Measurements from ENCODE around the gene NTSR2.

NTSR2 gene

GRCh38 chr2:11680182-11680900, 10.3 kb upstream of the NTSR2 start:
- Histone ChIP-seq H3K27me3 (replicated peaks) (peaks cover 39% of the 10 kb centered on the region), H3K4me3 (ENCODE audit: low read depth, low read length) (no peak overlapping the region), H3K27ac (no peak overlapping the region), H3K36me3 (replicated peaks) (no peaks in the 10 kb centered on the region)
- TF ChIP-seq CTCF (IDR thresholded peaks at IDR 0.05; ENCODE audit: low read depth, low read length, missing control alignments), result no peak
- no peak for DNase-seq
- in situ Hi-C loops (cut with HindIII; ENCODE audit: low pct_ligation_motif_present, low sequenced_read_pairs), result no loop called here

DNA sequence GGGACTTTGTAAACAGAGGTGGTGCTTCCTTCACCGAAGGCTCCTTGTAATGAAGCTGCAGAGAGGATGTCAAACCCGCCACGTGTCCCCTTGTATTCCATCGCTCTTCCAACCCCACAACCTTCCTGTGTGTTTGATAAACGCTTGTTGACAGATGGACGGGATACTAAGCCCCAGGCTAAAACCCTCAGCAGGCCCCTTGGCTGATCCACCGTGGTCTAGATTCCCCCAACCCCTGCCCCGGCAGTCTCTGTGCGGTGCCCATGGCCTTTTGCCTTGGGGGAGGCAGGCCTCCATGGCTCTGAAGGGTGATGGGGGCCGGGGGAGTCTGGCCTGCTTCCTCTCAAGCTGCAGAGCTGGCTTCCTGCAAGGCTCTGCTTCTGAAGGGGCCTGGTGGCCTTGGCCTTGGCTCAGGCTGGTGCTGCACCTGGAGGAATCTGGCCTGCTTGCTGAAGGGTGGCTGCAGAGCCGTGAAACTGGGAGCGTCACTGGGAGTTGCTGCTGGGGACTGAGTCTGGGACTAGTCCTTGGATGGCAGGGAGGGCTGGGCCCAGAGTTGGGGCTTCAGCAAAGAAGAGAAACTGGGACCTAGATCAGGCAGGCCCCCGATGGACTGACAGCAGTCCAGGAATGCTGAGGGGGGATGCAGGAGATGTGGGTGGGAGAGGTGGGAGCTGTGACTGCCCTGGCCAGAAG, 9.6 kb upstream of the NTSR2 start:
- H3K27me3 ChIP-seq (replicated peaks), result peaks cover 43% of the 10 kb centered on the region
- H3K27ac ChIP-seq, result no peak overlapping the region
- no peaks in the 10 kb centered on the region for H3K36me3 ChIP-seq (replicated peaks)
- in situ Hi-C loops (cut with HindIII; ENCODE audit: low pct_ligation_motif_present, low sequenced_read_pairs), result no loop called here
- no peak for DNase-seq
- no peak overlapping the region for H3K4me3 ChIP-seq (ENCODE audit: low read depth, low read length)
- no peak for TF ChIP-seq CTCF (IDR thresholded peaks at IDR 0.05; ENCODE audit: low read depth, low read length, missing control alignments)

- Histone ChIP-seq H3K36me3 (replicated peaks) (no peaks in the 10 kb centered on the region), H3K27me3 (replicated peaks) (peaks cover 46% of the 10 kb centered on the region), H3K4me3 (ENCODE audit: low read depth, low read length) (no peak overlapping the region), H3K27ac (no peak overlapping the region)
- in situ Hi-C loops (cut with HindIII; ENCODE audit: low pct_ligation_motif_present, low sequenced_read_pairs), result no loop called here
- TF ChIP-seq CTCF (IDR thresholded peaks at IDR 0.05; ENCODE audit: low read depth, low read length, missing control alignments), result no peak
- no peak for DNase-seq
Measured at GRCh38 chr2:11679016-11679415, 9.0 kb upstream of the NTSR2 start.

DNA sequence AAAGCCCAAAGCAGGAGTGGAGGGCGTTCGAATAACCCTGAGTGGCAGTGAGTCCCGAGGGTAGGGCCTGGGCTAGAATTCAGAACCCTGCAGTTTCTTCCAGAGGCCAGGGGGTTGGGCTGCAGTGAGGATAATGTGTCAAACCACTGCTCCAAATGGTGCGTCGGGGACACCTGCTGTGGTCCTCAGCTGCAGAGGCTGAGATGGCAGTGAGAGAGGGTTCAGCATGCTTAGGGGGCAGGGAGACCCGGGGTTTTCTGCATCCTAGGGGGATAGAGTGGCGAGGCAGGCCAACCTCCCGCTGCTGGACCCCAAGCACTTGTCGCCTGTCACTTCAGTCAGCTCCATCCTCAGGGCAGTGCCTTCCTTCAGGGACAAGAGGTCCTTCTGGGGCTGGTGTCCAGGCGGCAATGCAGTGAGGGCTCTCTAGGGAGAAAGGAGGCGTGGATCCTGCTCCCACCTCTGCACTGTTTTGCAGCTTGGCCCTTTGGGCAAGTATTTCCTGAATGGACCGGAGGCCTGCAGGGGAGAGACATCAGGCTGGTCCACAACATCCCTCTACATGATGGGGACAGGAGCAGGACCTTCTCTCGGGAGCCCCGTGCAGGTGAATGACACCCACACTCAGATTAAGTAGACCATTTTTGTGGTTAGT, 8.4 kb upstream of the NTSR2 start:
- Histone ChIP-seq H3K27ac (no peak overlapping the region), H3K4me3 (ENCODE audit: low read depth, low read length) (no peak overlapping the region), H3K27me3 (replicated peaks) (peaks cover 40% of the 10 kb centered on the region), H3K36me3 (replicated peaks) (no peaks in the 10 kb centered on the region)
- TF ChIP-seq CTCF (IDR thresholded peaks at IDR 0.05; ENCODE audit: low read depth, low read length, missing control alignments), result no peak
- in situ Hi-C loops (cut with HindIII; ENCODE audit: low pct_ligation_motif_present, low sequenced_read_pairs), result no loop called here
- DNase-seq, result no peak

DNA sequence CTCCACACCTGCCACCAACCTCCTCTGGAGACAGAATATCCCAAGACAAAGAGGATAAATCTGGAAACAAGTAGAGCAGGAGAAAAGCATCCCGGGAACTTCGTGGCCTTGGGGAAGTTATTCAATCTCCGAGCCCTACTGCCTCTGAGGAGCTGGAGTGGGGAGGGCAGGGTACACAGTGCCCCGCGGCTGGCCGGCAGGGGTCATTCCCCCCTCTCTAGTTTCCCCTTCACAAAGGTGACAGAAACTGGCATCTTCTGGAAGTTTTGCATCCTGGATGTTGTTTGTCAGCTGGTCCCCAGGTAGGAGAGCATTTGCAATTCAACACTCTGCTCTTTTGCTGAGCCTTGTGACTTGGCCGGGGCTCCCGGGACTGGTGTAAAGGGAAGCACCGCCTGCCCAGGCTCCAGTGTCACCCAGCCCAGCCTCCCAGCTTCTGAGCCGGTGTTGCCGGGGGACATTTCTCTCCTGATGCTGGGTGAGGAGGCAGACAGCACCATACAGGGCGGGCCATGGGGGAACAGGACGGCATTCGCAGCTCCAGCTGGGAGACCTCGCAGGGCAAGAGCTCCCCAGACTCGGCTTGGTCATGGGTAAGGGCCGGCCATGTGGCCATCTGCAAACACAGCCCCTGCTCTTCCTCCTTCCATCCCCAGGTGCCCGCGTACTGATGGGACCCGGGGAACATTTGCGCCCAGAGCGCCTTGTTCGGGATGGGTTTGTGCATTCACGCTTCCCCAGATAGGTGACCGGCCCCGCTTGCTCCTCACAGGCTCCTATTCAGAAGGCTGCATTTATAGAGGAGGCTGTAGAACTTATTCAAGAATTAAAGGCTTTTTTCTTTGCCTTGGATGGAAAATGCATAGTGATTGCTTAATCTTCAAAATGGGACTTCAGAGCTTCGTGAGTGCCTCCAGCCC, 7.4 kb upstream of the NTSR2 start:
- TF ChIP-seq CTCF (IDR thresholded peaks at IDR 0.05; ENCODE audit: low read depth, low read length, missing control alignments), result no peak
- Histone ChIP-seq H3K36me3 (replicated peaks) (no peaks in the 10 kb centered on the region), H3K27me3 (replicated peaks) (peaks cover 40% of the 10 kb centered on the region), H3K4me3 (ENCODE audit: low read depth, low read length) (no peak overlapping the region), H3K27ac (no peak overlapping the region)
- no peak for DNase-seq
- in situ Hi-C loops (cut with HindIII; ENCODE audit: low pct_ligation_motif_present, low sequenced_read_pairs), result no loop called here
